NCI-H2107 treated with DMSO at 0.1 percent for 48 hours (cell line): ENCODE measurements around the gene SLC27A2.
A peak's percentile ranks its signal among the peaks of the same experiment; 100 is the strongest.

Experiments
- DNase-seq: peaks from one replicate; lab custom pipeline; 2025; ENCODE audit not compliant: unreplicated experiment; lab: John Stamatoyannopoulos, UW

Gene SLC27A2

GRCh38 chr15:50265620-50266019, 83.6 kb downstream of the SLC27A2 start, which contains the start of gene HDC:
HDC (minus strand) TSS chr15:50265726; CDS start chr15:50265623, 103 bp downstream.
- DNase-seq: peak; percentile 46

GRCh38 chr15:50267577-50267976, 85.6 kb downstream of the SLC27A2 start:
- no peak for DNase-seq

GRCh38 chr15:50275091-50275490, 93.1 kb downstream of the SLC27A2 start:
- DNase-seq: no peak

- DNase-seq: no peak
Measured at GRCh38 chr15:50275908-50276307, 93.9 kb downstream of the SLC27A2 start.

- no peak for DNase-seq
Measured at GRCh38 chr15:50277370-50277769, 95.4 kb downstream of the SLC27A2 start.

- no peak for DNase-seq
Measured at GRCh38 chr15:50278496-50278895, 96.5 kb downstream of the SLC27A2 start.

- DNase-seq: no peak
Measured at GRCh38 chr15:50280271-50280670, 98.3 kb downstream of the SLC27A2 start.

- DNase-seq: no peak
Measured at GRCh38 chr15:50281427-50281826, 99.4 kb downstream of the SLC27A2 start.
